K562 (cell line): ENCODE results near the gene RNF213. TPM values are rescaled to one million over a fixed set of nuclear protein-coding genes. Genes with fewer than 3 reads are reported as not detected.

Source experiments
- ATAC-seq: fragments of 200-7000 bp; cut with Tn5 transposase; 3 replicates; pipeline ENCODE4 v1.9.1; 2020; ENCODE audit warnings: moderate library complexity
- BruUV-seq: library from RNA; stranded (reverse); fragments of 400-500 nt; replicated peaks from 2 replicates; lab custom pipeline; 2021; lab: Mats Ljungman, UMichigan
- CTCF ChIA-PET: fragments of 300-600 bp; formaldehyde crosslinking; extraction: SDS; loops from one replicate; lab custom pipeline; 2021; ENCODE audit warnings: low intra/inter-chr PET ratio; lab: Yijun Ruan, JAX
- POLR2A ChIA-PET: fragments of 300-600, 350-650 bp; sonication (Branson Sonifier 250); formaldehyde crosslinking; extraction: SDS; loops from one replicate; lab custom pipeline; 2021; ENCODE audit warnings: antibody characterized with exemption, inconsistent platforms; lab: Yijun Ruan, JAX
- DNase-seq, 4 experiments: peaks; one replicate each; pipeline versions ENCODE4 v3.0.0 to v3.0.0-alpha.2; 2011 to 2018; ENCODE audit warnings: low spot score in 3 of 4, mixed read lengths in 3 of 4; ENCODE audit errors: extremely low read depth in 1 of 4
- FAIRE-seq: peaks from 2 replicates; lab custom pipeline; 2011; peaks lifted over from hg19 to GRCh38; lab: Jason Lieb, UNC
- H2AFZ ChIP-seq: 2 replicates; pipeline ENCODE4 v1.6.0; 2011; ENCODE audit warnings: low read depth, low read length, control low read depth, inconsistent platforms
- H3K27ac ChIP-seq: fragments of 200-600 bp; 3 replicates; pipeline ENCODE4 v1.8.0; 2011; ENCODE audit warnings: low read depth, mild to moderate bottlenecking, control low read depth, inconsistent platforms, low read length, moderate library complexity, mixed read lengths; ENCODE audit errors: extremely low read depth
- H3K27me3 ChIP-seq, 2 experiments: fragments of 300-600 bp in 1 of 2; 2 replicates in 1 of 2; 3 replicates in 1 of 2; pipeline versions ENCODE4 v1.6.0 to v1.8.0; 2011; ENCODE audit warnings: inconsistent platforms in 2 of 2, low read length in 2 of 2, mild to moderate bottlenecking in 1 of 2, mixed read lengths in 1 of 2, moderate library complexity in 1 of 2; ENCODE audit not compliant: control insufficient read depth in 2 of 2, insufficient read depth in 2 of 2
- H3K36me3 ChIP-seq: fragments of 300-600 bp; 3 replicates; pipeline ENCODE4 v1.8.0; 2011; ENCODE audit warnings: mild to moderate bottlenecking, low read length, inconsistent platforms; ENCODE audit not compliant: control insufficient read depth, insufficient read depth
- H3K4me1 ChIP-seq, 2 experiments: fragments of 200-600 bp in 1 of 2; replicated peaks in 1 of 2; 2 replicates in 1 of 2; 3 replicates in 1 of 2; pipeline versions ENCODE4 v1.5.1 to v1.8.0; 2011; ENCODE audit warnings: inconsistent platforms in 2 of 2, low read length in 2 of 2, mild to moderate bottlenecking in 1 of 2, mixed read lengths in 1 of 2, moderate library complexity in 1 of 2; ENCODE audit not compliant: control insufficient read depth in 2 of 2, insufficient read depth in 2 of 2
- H3K4me2 ChIP-seq: 2 replicates; pipeline ENCODE4 v1.6.1; 2011; ENCODE audit warnings: low read length, control low read depth, inconsistent platforms, mixed read lengths; ENCODE audit not compliant: insufficient read depth
- H3K4me3 ChIP-seq: fragments of 200-600 bp; sonication (generic), shearing (Covaris generic); 2 replicates; pipeline ENCODE4 v1.5.1; 2016; ENCODE audit warnings: control low read depth, inconsistent platforms
- H3K79me2 ChIP-seq: fragments of 200-600 bp; 3 replicates; pipeline ENCODE4 v1.8.0; 2011; ENCODE audit warnings: low read length, inconsistent platforms; ENCODE audit not compliant: control insufficient read depth, insufficient read depth
- H3K9ac ChIP-seq, 2 experiments: 2 replicates each; pipeline versions ENCODE4 v1.6.0 to v1.6.1; 2011; ENCODE audit warnings: low read depth in 2 of 2, low read length in 2 of 2, control low read depth in 1 of 2, inconsistent platforms in 1 of 2, mild to moderate bottlenecking in 1 of 2, mixed read lengths in 1 of 2; ENCODE audit not compliant: insufficient read depth in 1 of 2
- H3K9me1 ChIP-seq: one replicate; pipeline ENCODE4 v1.6.0; 2011; ENCODE audit warnings: inconsistent platforms, mild to moderate bottlenecking, low read length, moderate library complexity; ENCODE audit not compliant: control insufficient read depth, insufficient read depth
- H3K9me3 ChIP-seq: replicated peaks from 2 replicates; pipeline ENCODE4 v1.5.1; 2011; ENCODE audit warnings: low read depth, low read length, inconsistent platforms; ENCODE audit not compliant: control insufficient read depth, insufficient read depth
- H4K20me1 ChIP-seq: replicated peaks from 2 replicates; pipeline ENCODE4 v1.6.1; 2011; ENCODE audit warnings: low read length, inconsistent platforms, mixed read lengths; ENCODE audit not compliant: control insufficient read depth, insufficient read depth
- BRCA1 ChIP-seq, 2 experiments: fragments of 450-650 bp in 1 of 2; sonication (generic) in 1 of 2; formaldehyde crosslinking in 1 of 2; IDR thresholded peaks; 2 replicates each; pipeline versions ENCODE4 v1.5.0 to v1.6.1; 2017 to 2020; ENCODE audit warnings: mild to moderate bottlenecking in 1 of 2, missing genetic modification reagents in 1 of 2
- CXXC5 ChIP-seq: fragments of 250-450 bp; sonication (Bioruptor Pico); IDR thresholded peaks from 2 replicates; pipeline ENCODE4 v1.8.0; 2022; ENCODE audit warnings: inconsistent platforms, mild to moderate bottlenecking, moderate library complexity
- DPF2 ChIP-seq: fragments of 450-650 bp; IDR thresholded peaks from 2 replicates; pipeline ENCODE4 v1.6.1; 2016
- FOXP1 ChIP-seq: sonication (generic); formaldehyde crosslinking; IDR thresholded peaks from 2 replicates; pipeline ENCODE4 v1.8.0; 2022; ENCODE audit warnings: mild to moderate bottlenecking, missing genetic modification reagents
- HLTF ChIP-seq: fragments of 450-650 bp; IDR thresholded peaks from 2 replicates; pipeline ENCODE4 v1.6.1; 2016
- KDM2B ChIP-seq: fragments of 250-450 bp; sonication (Bioruptor Pico); IDR thresholded peaks from 2 replicates; pipeline ENCODE4 v1.8.0; 2021; ENCODE audit warnings: mild to moderate bottlenecking, moderate library complexity
- LEF1 ChIP-seq: fragments of 450-650 bp; IDR thresholded peaks from 2 replicates; pipeline ENCODE4 v1.6.1; 2016; ENCODE audit warnings: mild to moderate bottlenecking
- MAFG ChIP-seq: fragments of 450-650 bp; conservative IDR thresholded peaks from 2 replicates; pipeline ENCODE4 v1.6.1; 2016; ENCODE audit warnings: missing genetic modification characterization, missing compliant biosample characterization
- MAFK ChIP-seq: IDR thresholded peaks from 2 replicates; pipeline ENCODE4 v1.6.1; 2011; ENCODE audit warnings: low read length, improper control_type of control experiment
- MCM2 ChIP-seq: fragments of 450-650 bp; IDR thresholded peaks from 2 replicates; pipeline ENCODE4 v1.6.1; 2017; ENCODE audit warnings: low read depth, mild to moderate bottlenecking
- NFE2 ChIP-seq: IDR thresholded peaks from 2 replicates; pipeline ENCODE4 v1.6.1; 2014; ENCODE audit warnings: antibody characterized with exemption, low read depth
- NR1H2 ChIP-seq: sonication (generic); formaldehyde crosslinking; IDR thresholded peaks from 2 replicates; pipeline ENCODE4 v1.4.0; 2020; ENCODE audit warnings: mild to moderate bottlenecking, missing genetic modification reagents
- PCBP1 ChIP-seq: fragments of 200-400 bp; formaldehyde crosslinking; IDR thresholded peaks from 2 replicates; pipeline ENCODE4 v1.6.1; 2018; ENCODE audit warnings: mild to moderate bottlenecking, low read depth, low read length; ENCODE audit not compliant: poor library complexity, severe bottlenecking
- POLR3G ChIP-seq: IDR thresholded peaks from 2 replicates; pipeline ENCODE4 v1.6.1; 2011; ENCODE audit not compliant: insufficient read length, insufficient replicate concordance; ENCODE audit errors: extremely low read depth
- SAFB ChIP-seq: fragments of 200-400 bp; formaldehyde crosslinking; IDR thresholded peaks from 2 replicates; pipeline ENCODE4 v1.6.1; 2017; ENCODE audit warnings: low read depth, low read length, borderline replicate concordance
- SIX5 ChIP-seq, 2 experiments: IDR thresholded peaks; 2 replicates each; pipeline ENCODE4 v1.6.1; 2011; ENCODE audit warnings: low read length in 2 of 2, borderline replicate concordance in 1 of 2, low read depth in 1 of 2, mild to moderate bottlenecking in 1 of 2, moderate library complexity in 1 of 2; ENCODE audit not compliant: insufficient read depth in 1 of 2
- TAF9B ChIP-seq: fragments of 450-650 bp; IDR thresholded peaks from 2 replicates; pipeline ENCODE4 v1.6.1; 2018; ENCODE audit warnings: mild to moderate bottlenecking; ENCODE audit not compliant: partially characterized antibody
- ZBTB33 ChIP-seq: sonication (generic); formaldehyde crosslinking; IDR thresholded peaks from 2 replicates; pipeline ENCODE4 v1.8.1; 2023; ENCODE audit warnings: mild to moderate bottlenecking, missing genetic modification reagents
- ZNF12 ChIP-seq: sonication (generic); formaldehyde crosslinking; IDR thresholded peaks from 2 replicates; pipeline ENCODE4 v1.4.0; 2020; ENCODE audit warnings: mild to moderate bottlenecking, missing genetic modification reagents
- ZNF174 ChIP-seq: fragments of 250-450 bp; sonication (Bioruptor Pico); IDR thresholded peaks from 2 replicates; pipeline ENCODE4 v1.4.0; 2020; ENCODE audit warnings: mild to moderate bottlenecking
- ZNF280A ChIP-seq: fragments of 450-650 bp; IDR thresholded peaks from 2 replicates; pipeline ENCODE4 v1.6.1; 2018; ENCODE audit warnings: mild to moderate bottlenecking, low read depth; ENCODE audit not compliant: partially characterized antibody
- ZNF384 ChIP-seq: IDR thresholded peaks from 2 replicates; pipeline ENCODE4 v1.6.1; 2012; ENCODE audit warnings: low read depth, low read length, improper control_type of control experiment
- ZZZ3 ChIP-seq: fragments of 450-650 bp; IDR thresholded peaks from 2 replicates; pipeline ENCODE4 v1.6.1; 2016; ENCODE audit warnings: antibody characterized with exemption, mild to moderate bottlenecking, moderate library complexity
- WGBS: fragments of 100-300 bp; shearing (Covaris generic); methylation state at CpG from one replicate; pipeline ENCODE4 v1.1.6; 2016; ENCODE audit warnings: low coverage, mixed read lengths; ENCODE audit not compliant: insufficient coverage; ENCODE audit errors: missing lambda C conversion rate; 5-methylcytosine and 5-hydroxymethylcytosine counted together
- in situ Hi-C: fragments of 300-500 bp; cut with MboI; formaldehyde crosslinking; loops from 4 replicates; pipeline ENCODE4 v1.15.0; 2018; ENCODE audit warnings: inconsistent platforms, mixed read lengths
- intact Hi-C: fragments of 100-400 bp; cut with micrococcal nuclease; formaldehyde crosslinking; loops from 2 replicates; pipeline ENCODE4 v1.14.2; 2022
- polyA plus RNA-seq, 8 experiments: library from polyadenylated mRNA; depleted of rRNA in 4 of 8; stranded (reverse) in 5 of 8; unstranded in 3 of 8; fragments of >200 nt; fragmentation: Nextera tagmentation in 2 of 8; fragmentation: Illumina TruSeq in 1 of 8; extraction: Ambion mirVana in 2 of 8; extraction: Trizol in 1 of 8; gene quantifications; 2 replicates each; pipeline versions ENCODE4 v1.2.1 to v1.2.3, GENCODE V29; 2011 to 2014; ENCODE audit warnings: inconsistent platforms in 1 of 8, missing spikeins in 1 of 8
- total RNA-seq, 7 experiments: library from RNA; depleted of rRNA in 6 of 7; stranded (reverse); fragments of >200 nt in 6 of 7; fragmentation: Illumina TruSeq in 2 of 7; extraction: Trizol in 2 of 7; gene quantifications; 2 replicates each; pipeline versions ENCODE4 v1.2.1 to v1.2.3, GENCODE V29; 2011 to 2021; ENCODE audit warnings: low replicate concordance in 1 of 7

RNF213 gene
- total and polyA plus RNA-seq, 9 of the 15 experiments (the other 6 are each of a cell fraction or from before 2014, with no cell fraction given) = 5.3 to 33.6 (median 17.9) TPM

GRCh38 chr17:80319999-80320344 is 59.3 kb downstream of the RNF213 start:
- no peak overlapping the region for H3K4me3 ChIP-seq
- no peaks in the 10 kb centered on the region; the same call in 1 of the 2 replicates for H3K9me3 ChIP-seq
- DNase-seq (peak; percentile 18 to 30 (median 26)), FAIRE-seq (peak; percentile 69), ATAC-seq (peak; percentile 69)
- H3K4me2 ChIP-seq = no peak overlapping the region
- 26% methylated on average over 4 of the region's 4 CpGs for WGBS
- in situ Hi-C loops = no loop called here
- no peak overlapping the region for H3K9ac ChIP-seq
- H3K27ac ChIP-seq = peak overlapping the region; percentile 71
- H3K9me1 ChIP-seq = no peaks in the 10 kb centered on the region
- peaks cover 53% of the 10 kb centered on the region; the same call in 2 of the 3 replicates for H3K36me3 ChIP-seq
- CTCF ChIA-PET = no interaction called here
- POLR2A ChIA-PET = no interaction called here
- H3K4me1 ChIP-seq = peaks cover 3 to 6% of the 10 kb centered on the region in 2 experiments; a peak in 3 of 5 replicates
- H4K20me1 ChIP-seq = no peaks in the 10 kb centered on the region
- intact Hi-C loops = no loop called here
- H2AFZ ChIP-seq = no peak overlapping the region
- H3K79me2 ChIP-seq = no peaks in the 10 kb centered on the region
- no peaks in the 10 kb centered on the region for H3K27me3 ChIP-seq
- no TSS peak for BruUV-seq
- TF ChIP-seq BRCA1 (IDR thresholded peaks at IDR 0.05) = no peak
- TF ChIP-seq BRCA1 (CRISPR knock-in tag; IDR thresholded peaks at IDR 0.05) = no peak
- no peak for TF ChIP-seq ZBTB33 (CRISPR knock-in tag)
- no peak for TF ChIP-seq PCBP1
- peak; percentile 34 for TF ChIP-seq MAFG (tag)
- TF ChIP-seq LEF1 = 0 out of 2 replicates have a peak, but pooled peaks have one; percentile 20
- no peak for TF ChIP-seq KDM2B (CRISPR knock-in tag)
- no peak for TF ChIP-seq ZNF280A
- no peak for TF ChIP-seq SAFB
- TF ChIP-seq ZNF12 (CRISPR knock-in tag) = no peak
- TF ChIP-seq CXXC5 (CRISPR knock-in tag) = no peak
- TF ChIP-seq POLR3G = no peak
- no peak for TF ChIP-seq ZZZ3
- no peak for TF ChIP-seq TAF9B
- no peak for TF ChIP-seq ZNF174 (CRISPR knock-in tag)
- no peak for TF ChIP-seq SIX5 (IDR thresholded peaks at IDR 0.05; ENCODE audit: borderline replicate concordance in 1 of 2, insufficient read depth in 1 of 2, low read depth in 1 of 2, low read length in 2 of 2)
- TF ChIP-seq NFE2 = peak; percentile 62
- no peak for TF ChIP-seq MCM2
- TF ChIP-seq MAFK = peak; percentile 27; the same call in 1 of the 2 replicates
- no peak for TF ChIP-seq NR1H2 (CRISPR knock-in tag)
- TF ChIP-seq HLTF = no peak
- TF ChIP-seq FOXP1 (CRISPR knock-in tag) = no peak
- TF ChIP-seq ZNF384 = no peak
- TF ChIP-seq DPF2 = no peak
